ENCODE results near the gene COX7A2.

The COX7A2 gene

DNA sequence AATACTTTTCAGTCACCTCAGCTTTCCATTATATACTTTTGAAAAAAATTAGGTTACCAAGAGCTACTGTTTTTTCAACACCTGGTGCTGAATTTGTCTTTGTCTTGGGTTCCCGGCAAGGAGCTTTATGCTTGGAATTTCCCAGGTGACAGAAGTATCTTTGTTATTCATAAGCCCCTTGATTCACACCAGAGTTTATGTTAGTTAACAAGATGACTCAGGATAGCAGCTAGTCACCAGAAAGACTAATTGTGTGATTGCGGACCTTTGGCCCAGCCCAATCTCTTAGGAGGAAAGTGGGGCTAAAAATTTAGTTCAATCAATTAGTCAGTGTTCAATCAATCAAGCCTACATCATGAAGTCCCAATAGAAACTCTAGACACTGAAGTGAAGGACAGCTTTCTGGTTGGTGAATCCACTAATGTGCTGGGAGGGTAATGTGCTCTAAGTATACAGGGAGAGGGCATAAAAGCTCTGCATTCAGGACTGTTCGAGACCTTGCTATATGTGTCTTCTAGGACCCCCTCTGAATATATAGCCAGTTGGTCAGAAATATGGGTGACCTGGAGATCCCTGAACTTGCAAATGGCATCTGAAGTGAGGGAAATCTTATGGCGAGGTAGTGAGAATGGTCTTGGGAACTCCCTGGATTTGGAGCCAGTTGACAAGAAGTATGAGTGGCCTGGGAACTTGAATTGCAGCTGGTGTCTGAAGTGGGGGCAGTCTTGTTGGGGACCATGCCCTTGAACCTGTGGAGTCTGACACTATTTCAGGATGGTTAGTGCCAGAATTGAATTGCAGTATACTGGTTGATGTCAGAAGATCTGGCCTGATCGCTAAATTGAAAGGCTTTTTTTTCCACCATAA, 24.8 kb upstream of the COX7A2 start:
- DNase-seq (ENCODE audit: low read depth in 2 of 2) = no peak

- DNase-seq (ENCODE audit: low read depth in 2 of 2) = no peak
Measured at GRCh38 chr6:75267461-75267860, 23.9 kb upstream of the COX7A2 start.

- DNase-seq (ENCODE audit: low read depth in 2 of 2) = no peak
Measured at GRCh38 chr6:75266716-75267291, 23.2 kb upstream of the COX7A2 start.

- DNase-seq (ENCODE audit: low read depth in 2 of 2) = no peak
Measured at GRCh38 chr6:75263401-75263750, 19.8 kb upstream of the COX7A2 start.

- DNase-seq (ENCODE audit: low read depth in 2 of 2) = no peak
Measured at GRCh38 chr6:75262716-75263400, 19.3 kb upstream of the COX7A2 start.

- no peak for DNase-seq (ENCODE audit: low read depth in 2 of 2)
Measured at GRCh38 chr6:75261299-75261698, 17.7 kb upstream of the COX7A2 start.

GRCh38 chr6:75257343-75258087, 13.9 kb upstream of the COX7A2 start:
- no peak for DNase-seq (ENCODE audit: low read depth in 2 of 2)

GRCh38 chr6:75250552-75250951, 7.0 kb upstream of the COX7A2 start:
- DNase-seq (ENCODE audit: low read depth in 2 of 2) = no peak

DNA sequence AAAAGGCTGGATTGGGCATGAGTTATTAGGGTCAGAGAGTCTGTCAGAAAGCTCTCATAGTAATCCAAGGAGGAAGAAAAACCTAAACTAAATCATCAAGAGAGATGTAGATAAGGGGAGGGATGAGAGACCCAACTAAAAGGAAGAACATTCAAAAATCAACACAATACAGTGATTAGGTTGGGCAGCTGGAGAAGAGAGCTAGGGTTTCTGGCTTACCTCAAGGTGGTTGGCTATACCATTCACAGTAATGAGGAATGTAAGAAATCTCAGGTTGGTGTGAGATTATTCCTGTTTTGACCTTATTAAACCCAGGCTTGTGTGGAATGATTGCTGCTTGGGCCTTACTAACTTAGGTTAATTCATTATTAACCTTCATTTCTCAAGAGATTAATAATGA, 6.2 kb upstream of the COX7A2 start:
- DNase-seq (ENCODE audit: low read depth in 2 of 2) = no peak

- DNase-seq (ENCODE audit: low read depth in 2 of 2) = no peak
Measured at GRCh38 chr6:75246386-75246785, 2.8 kb upstream of the COX7A2 start.

GRCh38 chr6:75244063-75244584, 523 bp upstream of the COX7A2 start:
- no peak for DNase-seq (ENCODE audit: low read depth in 2 of 2)

- no peak for DNase-seq (ENCODE audit: low read depth in 2 of 2)
Measured at GRCh38 chr6:75236630-75237029, 7.0 kb downstream of the COX7A2 start.

GRCh38 chr6:75235271-75235670, 8.3 kb downstream of the COX7A2 start:
- no peak for DNase-seq (ENCODE audit: low read depth in 2 of 2)

- DNase-seq (ENCODE audit: low read depth in 2 of 2) = no peak
Measured at GRCh38 chr6:75234126-75234865, 9.3 kb downstream of the COX7A2 start.

- DNase-seq (ENCODE audit: low read depth in 2 of 2) = no peak
Measured at GRCh38 chr6:75233092-75233615, 10.4 kb downstream of the COX7A2 start.

DNA sequence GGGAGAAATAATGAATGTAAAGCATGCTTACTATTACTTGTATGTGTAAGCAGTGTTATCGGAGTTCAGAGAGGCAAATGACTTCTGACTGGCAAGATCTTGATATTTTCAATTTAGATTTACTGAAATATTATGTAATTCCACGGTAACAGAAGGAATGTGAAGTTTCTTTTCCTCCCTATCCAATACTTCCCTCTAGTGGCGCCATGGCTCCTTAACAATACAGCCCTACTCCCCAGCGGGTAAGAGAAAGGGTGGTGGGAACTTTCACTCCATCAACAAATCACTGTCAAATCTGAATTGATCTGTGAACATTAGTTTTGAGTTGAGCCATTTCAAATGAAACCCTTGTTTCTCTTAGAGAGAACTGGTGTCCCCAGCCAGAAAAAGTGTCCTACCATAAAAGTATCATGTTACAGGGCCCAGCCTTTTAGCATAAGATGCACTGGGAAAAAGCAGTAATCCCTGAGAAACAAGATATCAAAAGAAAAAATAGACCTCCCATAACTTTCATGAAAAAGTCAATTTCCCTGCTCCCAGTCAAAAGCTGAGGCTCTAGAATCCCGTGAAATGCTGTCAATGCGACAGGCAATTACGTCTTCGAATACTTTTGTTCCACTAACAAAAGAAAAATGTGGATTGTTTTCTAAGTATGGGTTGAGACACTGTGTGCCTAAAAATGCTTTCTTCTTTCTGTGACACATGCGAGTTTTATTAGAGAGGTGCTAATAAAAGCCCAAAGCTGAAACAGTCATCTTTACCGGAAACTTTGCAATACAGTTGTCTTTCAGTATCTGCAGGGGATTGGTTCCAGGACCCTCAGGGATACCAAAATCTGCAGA, 12.9 kb downstream of the COX7A2 start:
- DNase-seq (ENCODE audit: low read depth in 2 of 2) = no peak

DNA sequence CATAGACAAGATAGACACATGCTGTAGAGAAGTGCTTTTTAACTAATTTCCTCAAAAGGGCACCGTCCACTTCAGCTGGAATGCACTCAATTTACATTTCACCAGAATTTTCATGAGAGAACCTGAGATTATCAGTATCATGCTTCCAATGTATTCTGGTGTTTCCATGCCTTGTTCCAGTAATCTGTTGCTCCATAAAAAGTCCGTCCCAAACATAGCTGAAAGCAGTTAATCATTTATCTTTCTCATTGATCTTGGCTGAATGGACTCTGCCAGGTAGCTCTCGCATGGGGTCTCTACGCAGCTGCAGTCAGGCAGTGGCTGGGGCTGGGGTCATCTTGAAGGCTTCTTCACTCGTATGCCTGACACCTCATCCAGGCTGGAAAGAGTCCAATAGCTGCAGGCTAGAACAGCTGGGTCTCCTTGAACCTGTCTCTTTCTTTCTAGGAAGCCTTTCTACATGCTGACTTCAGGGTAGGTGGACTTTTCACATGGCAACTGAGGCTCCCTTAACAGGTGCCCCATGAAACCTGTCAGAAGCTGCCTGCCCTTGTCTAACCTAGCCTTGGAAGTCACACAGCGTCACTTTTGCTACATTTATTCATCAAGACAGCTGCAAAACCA, 19.2 kb downstream of the COX7A2 start:
- DNase-seq (ENCODE audit: low read depth in 2 of 2) = no peak

GRCh38 chr6:75223428-75223827, 20.2 kb downstream of the COX7A2 start:
- no peak for DNase-seq (ENCODE audit: low read depth in 2 of 2)

- DNase-seq (ENCODE audit: low read depth in 2 of 2) = no peak
Measured at GRCh38 chr6:75222261-75222660, 21.3 kb downstream of the COX7A2 start.

DNA sequence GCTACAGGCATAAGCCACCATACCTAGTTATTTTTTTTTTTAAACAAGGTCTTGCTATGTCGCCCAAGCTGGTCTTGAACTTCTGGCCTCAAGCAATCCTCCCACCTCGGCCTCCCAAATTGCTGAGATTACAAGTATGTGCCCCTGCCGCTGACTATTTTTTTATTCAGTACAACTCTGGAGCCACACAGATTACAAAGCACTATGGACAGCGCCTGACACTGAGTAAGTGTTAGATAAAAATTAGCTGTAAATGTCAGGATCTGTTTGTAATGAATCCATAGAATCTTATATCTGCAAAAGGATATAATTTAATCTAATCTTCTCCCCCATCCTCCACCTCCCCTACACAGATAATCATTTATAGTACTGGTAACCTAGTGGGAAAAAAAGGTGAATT, 22.5 kb downstream of the COX7A2 start:
- no peak for DNase-seq (ENCODE audit: low read depth in 2 of 2)

Measured in stimulated activated CD8-positive, alpha-beta memory T cell treated with anti-CD3 and anti-CD28 coated beads, Interleukin-2, amount 100 ng/mL, for 48 hours (primary cell).